DND-41 (cell line): ENCODE data around the gene EVL.
A peak's percentile ranks its signal among the peaks of the same experiment; 100 is the strongest.

Source experiments
- ATAC-seq: fragments of 200-7000 bp; cut with Tn5 transposase; 3 replicates; pipeline ENCODE4 v1.9.1; 2021; ENCODE audit warnings: low read depth; ENCODE audit not compliant: insufficient read depth
- DNase-seq: peaks from one replicate; pipeline ENCODE4 v3.0.0-alpha.2; 2020
- H2AFZ ChIP-seq: 2 replicates; pipeline ENCODE4 v1.6.0; 2012; ENCODE audit warnings: low read depth, low read length
- H3K27ac ChIP-seq: 2 replicates; pipeline ENCODE4 v1.5.1; 2012; ENCODE audit warnings: low read length, inconsistent platforms
- H3K27me3 ChIP-seq: fragments of 200-600 bp; sonication (generic); 2 replicates; pipeline ENCODE4 v1.6.0; 2012; ENCODE audit warnings: low read length, mild to moderate bottlenecking, inconsistent platforms; ENCODE audit not compliant: insufficient read depth, poor library complexity
- H3K36me3 ChIP-seq: 2 replicates; pipeline ENCODE4 v1.5.1; 2012; ENCODE audit warnings: low read length, inconsistent platforms; ENCODE audit not compliant: insufficient read depth
- H3K4me1 ChIP-seq: 2 replicates; pipeline ENCODE4 v1.5.1; 2012; ENCODE audit warnings: mild to moderate bottlenecking, low read length; ENCODE audit not compliant: insufficient read depth
- H3K4me2 ChIP-seq: 2 replicates; pipeline ENCODE4 v1.6.0; 2012; ENCODE audit warnings: mild to moderate bottlenecking, moderate library complexity, low read length, inconsistent platforms; ENCODE audit not compliant: insufficient read depth
- H3K4me3 ChIP-seq, 2 experiments: fragments of 200-600 bp in 1 of 2; shearing (Covaris generic) in 1 of 2; 2 replicates each; pipeline ENCODE4 v1.5.1; 2012 to 2016; ENCODE audit warnings: inconsistent platforms in 2 of 2, low read length in 2 of 2, mild to moderate bottlenecking in 2 of 2, low read depth in 1 of 2, moderate library complexity in 1 of 2
- H3K79me2 ChIP-seq: 2 replicates; pipeline ENCODE4 v1.6.0; 2012; ENCODE audit warnings: low read length, inconsistent platforms; ENCODE audit not compliant: insufficient read depth
- H3K9ac ChIP-seq: 2 replicates; pipeline ENCODE4 v1.6.0; 2012; ENCODE audit warnings: low read depth, mild to moderate bottlenecking, inconsistent platforms, low read length, moderate library complexity
- H3K9me3 ChIP-seq: 2 replicates; pipeline ENCODE4 v1.5.1; 2012; ENCODE audit warnings: low read length, moderate library complexity, mild to moderate bottlenecking, inconsistent platforms; ENCODE audit not compliant: insufficient read depth, severe bottlenecking
- H4K20me1 ChIP-seq: 2 replicates; pipeline ENCODE4 v1.6.0; 2012; ENCODE audit warnings: low read length; ENCODE audit not compliant: insufficient read depth
- CTCF ChIP-seq: IDR thresholded peaks from 2 replicates; pipeline ENCODE4 v1.5.1; 2012; ENCODE audit warnings: borderline replicate concordance, low read length, moderate library complexity, mild to moderate bottlenecking; ENCODE audit not compliant: poor library complexity, severe bottlenecking; ENCODE audit errors: extremely low read depth
- EZH2 ChIP-seq: IDR thresholded peaks from 3 replicates; pipeline ENCODE4 v1.6.1; 2012; ENCODE audit warnings: borderline replicate concordance, low read depth, mild to moderate bottlenecking, moderate library complexity, low read length, inconsistent platforms; ENCODE audit not compliant: severe bottlenecking

The EVL gene

DNA sequence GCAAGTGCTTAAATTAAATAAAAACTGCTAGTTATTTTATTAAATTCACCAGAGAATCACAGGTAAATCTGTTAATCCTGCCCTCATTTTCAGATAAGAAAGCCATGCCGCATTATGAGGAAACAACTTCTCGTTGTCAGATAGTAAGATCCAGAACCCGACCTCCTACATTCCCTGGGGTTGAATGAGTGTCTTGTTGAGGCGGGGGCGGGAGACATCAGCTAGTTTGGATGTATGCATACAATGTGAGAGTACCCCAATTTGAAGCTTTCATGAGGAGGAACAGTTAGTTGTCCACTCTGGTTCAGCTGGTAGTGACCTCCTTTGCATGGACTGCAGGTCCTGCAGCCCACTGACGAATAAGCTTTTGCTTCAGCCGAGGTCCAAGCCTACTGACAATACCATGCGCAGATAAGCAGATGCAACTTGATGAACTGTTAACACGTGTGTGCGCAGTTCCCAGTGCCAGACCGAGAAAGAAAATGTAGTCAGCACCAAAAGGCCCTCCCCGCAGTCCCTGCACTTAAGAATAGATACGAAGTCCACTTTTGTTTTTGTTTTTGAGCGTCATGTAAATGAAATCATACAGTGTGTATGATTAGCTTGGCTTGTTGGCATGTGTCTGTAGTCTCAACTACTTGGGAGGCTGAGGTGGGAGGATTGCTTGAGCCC, 34.9 kb downstream of the EVL start:
- no peak overlapping the region for H2AFZ ChIP-seq
- no peak for ATAC-seq
- no peaks in the 10 kb centered on the region for H3K9me3 ChIP-seq
- H3K79me2 ChIP-seq: peaks cover 100% of the 10 kb centered on the region
- peaks cover 96% of the 10 kb centered on the region for H4K20me1 ChIP-seq
- no peak overlapping the region for H3K4me2 ChIP-seq
- no peak overlapping the region for H3K4me3 ChIP-seq
- no peaks in the 10 kb centered on the region for H3K27me3 ChIP-seq
- peak overlapping the region; percentile 45; the same call in 1 of the 2 replicates for H3K27ac ChIP-seq
- peaks cover 99% of the 10 kb centered on the region for H3K36me3 ChIP-seq
- no peak for DNase-seq
- H3K4me1 ChIP-seq: peaks cover 47% of the 10 kb centered on the region
- no peak for TF ChIP-seq CTCF
- no peak for TF ChIP-seq EZH2
- no peak overlapping the region for H3K9ac ChIP-seq

DNA sequence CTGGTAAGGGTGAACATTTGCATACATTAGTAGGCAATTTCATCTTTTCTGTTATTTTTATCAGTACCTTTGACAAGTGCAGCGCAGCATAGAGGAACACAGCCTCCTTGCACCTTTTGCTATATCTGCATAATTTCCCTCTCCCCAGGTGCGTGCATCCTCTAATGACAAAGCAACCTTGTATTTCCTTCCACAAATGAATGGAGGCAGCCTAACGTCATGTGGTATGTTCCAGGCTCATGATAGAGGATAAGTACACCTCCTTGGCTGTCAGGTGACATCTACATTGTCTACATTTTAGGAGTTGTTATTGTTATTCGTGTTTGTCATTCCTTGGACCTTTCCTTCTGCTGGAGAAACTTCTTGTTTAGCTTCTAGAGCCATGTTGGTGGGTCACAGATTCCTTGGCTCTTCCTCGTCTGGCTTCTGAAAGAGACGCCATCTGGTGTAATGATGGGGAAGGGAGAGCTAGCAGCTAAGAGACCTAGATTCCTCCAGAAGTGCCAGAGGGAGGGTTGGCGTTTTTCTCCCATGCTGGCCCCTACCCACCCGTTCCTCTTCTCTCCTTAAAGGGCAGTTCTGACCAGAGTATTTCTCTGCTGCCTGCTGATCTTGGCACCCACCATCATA, 37.0 kb downstream of the EVL start:
- no peak for ATAC-seq
- no peak for DNase-seq
- H2AFZ ChIP-seq: no peak overlapping the region
- TF ChIP-seq EZH2 (no peak), CTCF (peak; percentile 21)
- no peak overlapping the region for H3K4me3 ChIP-seq
- H3K4me1 ChIP-seq: peaks cover 64% of the 10 kb centered on the region
- no peaks in the 10 kb centered on the region for H3K9me3 ChIP-seq
- H3K27ac ChIP-seq: peak overlapping the region; percentile 57
- H4K20me1 ChIP-seq: peaks cover 95% of the 10 kb centered on the region
- peaks cover 99% of the 10 kb centered on the region for H3K36me3 ChIP-seq
- no peak overlapping the region for H3K4me2 ChIP-seq
- H3K9ac ChIP-seq: no peak overlapping the region
- H3K27me3 ChIP-seq: no peaks in the 10 kb centered on the region
- peaks cover 100% of the 10 kb centered on the region for H3K79me2 ChIP-seq

DNA sequence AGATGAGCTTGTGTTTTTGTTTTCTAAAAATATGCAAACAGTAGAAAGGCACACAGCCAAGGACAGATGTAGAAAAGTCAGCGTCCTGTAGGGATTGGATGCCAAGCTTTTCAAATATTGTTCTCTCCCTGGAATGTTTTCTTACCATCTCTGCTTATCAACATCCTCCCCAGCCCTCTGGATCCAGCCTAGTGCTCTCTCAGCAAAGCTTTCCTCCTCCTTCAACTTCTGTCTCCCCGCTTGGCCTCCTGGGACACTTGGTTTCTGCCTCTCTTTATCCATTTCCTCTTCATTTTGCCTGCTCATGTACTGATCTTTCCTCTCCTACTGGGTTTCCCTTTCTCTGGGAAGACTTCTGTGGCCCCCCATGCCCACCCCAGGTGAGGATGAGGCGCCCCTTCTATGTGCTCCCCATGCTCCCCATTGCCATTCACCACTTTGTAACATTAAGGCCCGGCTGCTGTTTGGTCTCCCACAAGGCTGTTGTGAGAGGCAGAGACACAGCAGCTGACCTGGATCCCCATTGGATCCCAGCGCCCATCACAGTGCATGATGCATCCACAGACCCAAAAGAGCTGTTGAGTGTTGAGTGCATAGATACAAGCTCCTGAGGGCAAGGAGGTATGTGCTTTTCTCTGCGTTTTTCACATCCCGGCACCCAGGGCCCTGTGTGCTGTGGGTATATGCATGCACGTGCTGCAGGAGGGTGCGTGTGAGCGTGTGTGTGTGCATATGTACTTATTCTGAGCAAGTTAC, 38.2 kb downstream of the EVL start:
- Histone ChIP-seq H3K36me3 (peaks cover 99% of the 10 kb centered on the region), H3K27me3 (no peaks in the 10 kb centered on the region), H3K4me1 (peaks cover 64% of the 10 kb centered on the region), H3K4me2 (no peak overlapping the region), H3K27ac (peak overlapping the region; percentile 51), H4K20me1 (peaks cover 95% of the 10 kb centered on the region), H3K9ac (no peak overlapping the region), H2AFZ (no peak overlapping the region), H3K79me2 (peaks cover 100% of the 10 kb centered on the region), H3K9me3 (no peaks in the 10 kb centered on the region), H3K4me3 (no peak overlapping the region)
- no peak for TF ChIP-seq EZH2
- TF ChIP-seq CTCF: no peak
- ATAC-seq: no peak
- DNase-seq: no peak
